ENCODE measurements around the gene STRADB. TPM values are rescaled to one million over a fixed set of nuclear protein-coding genes. Genes with fewer than 3 reads are reported as not detected.

Gene STRADB
- polyA plus RNA-seq, 1 donor from 2014 or later: 74.8 TPM

- Histone ChIP-seq H3K36me3 (ENCODE audit: insufficient read depth, low read length) (peaks cover 3% of the 10 kb centered on the region), H3F3A (ENCODE audit: insufficient read depth, low read length, poor library complexity, severe bottlenecking) (no peaks in the 10 kb centered on the region), H3K9ac (ENCODE audit: low read length) (no peak overlapping the region), H3K27ac (ENCODE audit: low read length) (no peak overlapping the region), H2AFZ (ENCODE audit: low read depth, low read length) (no peak overlapping the region), H3K9me2 (ENCODE audit: insufficient read depth, low read length) (no peaks in the 10 kb centered on the region), H3K9me3 (ENCODE audit: low read length) (no peaks in the 10 kb centered on the region), H3K4me3 (ENCODE audit: low read length) (no peak overlapping the region), H3K27me3 (ENCODE audit: insufficient read depth, low read depth, low read length) (no peaks in the 10 kb centered on the region), H3K4me2 (ENCODE audit: low read length) (no peak overlapping the region), H3K79me2 (replicated peaks; ENCODE audit: insufficient read depth, low read length) (no peaks in the 10 kb centered on the region), H4K20me1 (ENCODE audit: insufficient read depth) (no peaks in the 10 kb centered on the region)
- no peak for TF ChIP-seq EZH2 (IDR thresholded peaks at IDR 0.05; ENCODE audit: borderline replicate concordance, insufficient read depth, low read length, poor library complexity, severe bottlenecking)
- TF ChIP-seq REST (IDR thresholded peaks at IDR 0.05; ENCODE audit: borderline replicate concordance): no peak
- TF ChIP-seq, protein P1, sequence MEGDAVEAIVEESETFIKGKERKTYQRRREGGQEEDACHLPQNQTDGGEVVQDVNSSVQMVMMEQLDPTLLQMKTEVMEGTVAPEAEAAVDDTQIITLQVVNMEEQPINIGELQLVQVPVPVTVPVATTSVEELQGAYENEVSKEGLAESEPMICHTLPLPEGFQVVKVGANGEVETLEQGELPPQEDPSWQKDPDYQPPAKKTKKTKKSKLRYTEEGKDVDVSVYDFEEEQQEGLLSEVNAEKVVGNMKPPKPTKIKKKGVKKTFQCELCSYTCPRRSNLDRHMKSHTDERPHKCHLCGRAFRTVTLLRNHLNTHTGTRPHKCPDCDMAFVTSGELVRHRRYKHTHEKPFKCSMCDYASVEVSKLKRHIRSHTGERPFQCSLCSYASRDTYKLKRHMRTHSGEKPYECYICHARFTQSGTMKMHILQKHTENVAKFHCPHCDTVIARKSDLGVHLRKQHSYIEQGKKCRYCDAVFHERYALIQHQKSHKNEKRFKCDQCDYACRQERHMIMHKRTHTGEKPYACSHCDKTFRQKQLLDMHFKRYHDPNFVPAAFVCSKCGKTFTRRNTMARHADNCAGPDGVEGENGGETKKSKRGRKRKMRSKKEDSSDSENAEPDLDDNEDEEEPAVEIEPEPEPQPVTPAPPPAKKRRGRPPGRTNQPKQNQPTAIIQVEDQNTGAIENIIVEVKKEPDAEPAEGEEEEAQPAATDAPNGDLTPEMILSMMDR (IDR thresholded peaks at IDR 0.05; ENCODE audit: poor library complexity, severe bottlenecking): no peak
- no peak for TF ChIP-seq RAD21 (conservative IDR thresholded peaks at IDR 0.05)
- no peak for TF ChIP-seq MXI1 (conservative IDR thresholded peaks at IDR 0.05; ENCODE audit: poor library complexity, severe bottlenecking)
These were observed 46.8 kb upstream of the STRADB start for GRCh38 chr2:201404699-201405280.

- Histone ChIP-seq H3K4me3 (ENCODE audit: low read length) (no peak overlapping the region), H3K4me2 (ENCODE audit: low read length) (no peak overlapping the region), H3K36me3 (ENCODE audit: insufficient read depth, low read length) (peaks cover 3% of the 10 kb centered on the region), H3F3A (ENCODE audit: insufficient read depth, low read length, poor library complexity, severe bottlenecking) (no peaks in the 10 kb centered on the region), H3K27ac (ENCODE audit: low read length) (no peak overlapping the region), H4K20me1 (ENCODE audit: insufficient read depth) (no peaks in the 10 kb centered on the region), H3K9me2 (ENCODE audit: insufficient read depth, low read length) (no peaks in the 10 kb centered on the region), H3K9ac (ENCODE audit: low read length) (no peak overlapping the region), H3K79me2 (replicated peaks; ENCODE audit: insufficient read depth, low read length) (no peaks in the 10 kb centered on the region), H3K27me3 (ENCODE audit: insufficient read depth, low read depth, low read length) (no peaks in the 10 kb centered on the region), H3K9me3 (ENCODE audit: low read length) (no peaks in the 10 kb centered on the region), H2AFZ (ENCODE audit: low read depth, low read length) (no peak overlapping the region)
- no peak for TF ChIP-seq REST (IDR thresholded peaks at IDR 0.05; ENCODE audit: borderline replicate concordance)
- TF ChIP-seq EP300 (conservative IDR thresholded peaks at IDR 0.05; ENCODE audit: poor library complexity, severe bottlenecking): no peak
- no peak for TF ChIP-seq TAF1 (IDR thresholded peaks at IDR 0.05; ENCODE audit: low read depth)
- no peak for TF ChIP-seq POLR2AphosphoS5 (IDR thresholded peaks at IDR 0.05)
- TF ChIP-seq EZH2 (IDR thresholded peaks at IDR 0.05; ENCODE audit: borderline replicate concordance, insufficient read depth, low read length, poor library complexity, severe bottlenecking): no peak
- TF ChIP-seq, protein P1 (IDR thresholded peaks at IDR 0.05; ENCODE audit: poor library complexity, severe bottlenecking): no peak
- TF ChIP-seq MXI1 (conservative IDR thresholded peaks at IDR 0.05; ENCODE audit: poor library complexity, severe bottlenecking): no peak
- no peak for TF ChIP-seq SMC3 (conservative IDR thresholded peaks at IDR 0.05; ENCODE audit: poor library complexity)
These were observed 45.4 kb upstream of the STRADB start for GRCh38 chr2:201406077-201406662.

All from neural cell (in vitro differentiated cells).